HG03442 (cell line): ENCODE measurements around the gene TMED9.
"Not testable (repeated sequence)": the region's sequence is repeated elsewhere in the genome, so short reads cannot be mapped to it uniquely, and the experiment has no call there.

Experiments used
- ATAC-seq: cut with Tn5 transposase; IDR thresholded peaks from one replicate; pipeline ENCODE4 v1.9.1; 2021; ENCODE audit warnings: mild to moderate bottlenecking, moderate library complexity; ENCODE audit not compliant: unreplicated experiment

TMED9 gene

DNA sequence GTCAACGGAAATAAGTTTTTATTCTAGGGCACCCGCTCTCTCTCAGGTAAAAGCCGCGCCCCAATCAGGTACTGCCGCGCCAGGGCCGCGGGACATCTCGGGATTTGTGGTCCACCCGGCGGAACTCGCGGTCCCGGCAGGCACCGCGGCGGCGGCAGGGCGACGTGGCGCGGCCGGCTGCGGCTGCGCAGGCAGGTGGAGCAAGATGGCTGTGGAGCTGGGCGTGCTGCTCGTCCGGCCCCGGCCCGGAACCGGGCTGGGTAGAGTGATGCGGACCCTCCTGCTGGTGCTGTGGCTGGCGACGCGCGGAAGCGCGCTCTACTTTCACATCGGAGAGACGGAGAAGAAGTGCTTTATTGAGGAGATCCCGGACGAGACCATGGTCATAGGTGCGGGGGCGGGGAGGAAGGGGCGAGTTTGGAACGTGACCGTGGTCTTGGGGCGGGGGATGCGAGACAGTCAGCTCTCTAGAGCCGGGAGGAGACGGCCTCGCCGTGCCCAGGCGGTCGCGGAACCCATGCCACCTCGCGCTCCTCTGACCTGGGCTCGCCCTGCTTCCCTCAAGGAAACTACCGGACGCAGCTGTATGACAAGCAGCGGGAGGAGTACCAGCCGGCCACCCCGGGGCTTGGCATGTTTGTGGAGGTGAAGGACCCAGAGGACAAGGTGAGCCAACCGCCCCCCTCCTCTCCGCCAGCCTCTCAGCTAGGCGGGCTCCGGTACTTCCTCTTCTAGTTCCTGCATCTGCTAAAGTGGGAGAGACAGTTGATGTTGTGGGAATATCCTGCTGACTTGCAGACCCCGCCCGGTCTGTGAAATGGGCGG is at the start of gene TMED9:
TMED9 (plus strand) TSS at position 194 of the 825 bp plus-strand sequence; CDS start at position 206, 12 bp downstream.
- ATAC-seq = peak; percentile 94

DNA sequence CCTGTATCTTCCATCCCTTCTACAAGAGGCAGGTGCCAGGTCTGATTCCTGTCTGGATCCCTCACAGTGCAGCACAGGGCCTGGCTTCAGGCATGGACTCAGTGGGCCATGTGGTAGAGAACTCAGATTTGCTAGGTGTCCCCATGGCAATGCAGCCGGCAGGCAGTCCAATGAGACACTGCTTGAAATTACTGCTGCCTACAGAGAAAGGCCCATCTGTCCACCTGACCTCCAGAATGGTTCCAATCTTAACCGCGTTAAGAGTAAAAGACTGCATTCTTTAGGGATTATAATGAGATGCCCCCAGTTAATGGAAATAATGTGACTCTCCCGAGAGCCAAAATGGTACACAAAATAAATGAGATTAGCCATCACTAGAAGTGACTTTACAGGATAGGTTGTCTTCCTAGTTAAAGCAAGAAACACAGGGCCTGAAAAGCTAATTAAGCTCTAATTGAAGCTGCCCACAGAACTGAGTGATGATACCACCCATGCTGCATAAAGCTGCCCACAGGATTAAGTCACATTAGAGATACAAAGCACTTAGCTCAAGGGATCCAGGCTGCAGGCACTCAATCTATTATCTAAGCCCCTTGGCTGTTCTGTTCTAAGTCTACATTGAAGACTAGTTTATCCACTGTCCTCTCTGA is 49.1 kb upstream of the TMED9 start:
- no peak for ATAC-seq

DNA sequence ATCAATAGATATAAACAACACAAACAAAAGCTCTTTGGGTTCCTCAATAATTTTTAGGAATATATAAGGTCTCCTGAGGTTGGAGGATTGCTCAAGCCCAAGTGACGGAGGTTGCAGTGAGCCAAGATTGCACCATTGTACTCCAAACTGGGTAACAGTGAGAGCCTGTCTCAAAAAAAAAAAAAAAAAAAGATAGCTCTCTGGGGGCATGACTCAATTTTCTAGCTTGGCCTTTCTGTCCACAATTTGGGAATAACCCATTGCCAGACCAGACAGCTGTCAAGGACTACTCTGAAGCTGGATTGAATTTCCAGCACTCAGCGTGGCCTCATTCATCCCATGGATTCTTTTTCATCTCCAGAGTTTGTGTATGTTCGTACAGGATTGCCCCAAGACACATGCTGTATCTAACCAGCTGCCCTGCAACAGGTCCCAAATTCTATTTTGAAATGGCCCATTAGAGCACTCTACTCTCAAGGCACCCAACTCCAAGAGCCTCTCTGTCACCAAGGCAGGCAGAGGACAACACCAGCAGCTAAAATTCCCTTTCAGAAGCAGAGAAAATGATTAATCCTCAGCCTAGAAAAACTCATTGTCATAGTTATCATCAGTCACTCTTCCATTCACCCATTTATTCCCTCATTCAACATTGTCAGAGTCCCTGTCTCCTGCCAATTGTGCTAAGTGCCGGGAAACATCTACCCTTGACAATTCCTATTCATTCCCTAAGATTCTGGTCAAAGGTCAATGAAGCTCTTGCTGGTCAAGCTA is 46.3 kb upstream of the TMED9 start:
- ATAC-seq = no peak

DNA sequence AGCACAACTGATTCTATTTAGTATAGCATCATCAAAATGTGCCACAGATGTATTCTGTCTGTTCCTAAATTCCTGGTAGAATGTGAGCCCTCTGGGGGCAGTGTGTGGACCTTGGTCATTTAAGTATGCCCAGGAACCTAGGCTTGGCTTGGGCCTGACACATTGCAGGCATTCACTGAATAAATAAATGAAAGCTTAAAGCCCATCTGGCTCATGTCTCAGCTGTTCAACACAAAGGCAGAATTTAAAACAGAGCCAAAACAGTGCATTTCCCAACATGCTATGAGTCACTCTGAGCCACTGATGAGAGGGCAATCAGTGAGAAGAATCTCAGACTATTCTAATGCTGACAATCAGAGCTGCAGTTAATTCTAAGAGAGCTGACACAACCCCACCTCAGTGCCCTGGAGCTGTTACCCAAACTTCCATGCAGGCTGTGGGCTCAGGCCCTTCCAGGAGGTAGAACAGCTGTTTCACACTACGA is 45.7 kb upstream of the TMED9 start:
- ATAC-seq = no peak

DNA sequence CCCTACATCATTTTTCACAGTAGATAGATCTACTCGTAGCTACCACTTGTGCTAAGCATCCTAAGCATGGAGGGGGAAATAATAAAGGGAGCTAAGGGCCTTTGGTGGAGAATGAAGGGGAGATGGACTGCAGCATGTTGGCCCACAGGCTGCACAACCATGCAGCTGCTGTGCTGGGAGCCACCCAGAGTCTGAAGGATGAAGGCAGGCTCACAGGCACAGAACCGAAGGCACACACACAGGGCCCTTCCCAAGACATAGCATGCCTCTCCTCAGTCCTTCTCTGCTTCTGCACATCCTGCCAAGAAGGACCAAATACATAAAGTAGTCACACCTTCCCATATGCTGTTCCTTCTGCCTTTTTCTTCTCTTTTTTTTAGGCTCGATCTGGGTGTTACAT is 44.3 kb upstream of the TMED9 start:
- no peak for ATAC-seq

DNA sequence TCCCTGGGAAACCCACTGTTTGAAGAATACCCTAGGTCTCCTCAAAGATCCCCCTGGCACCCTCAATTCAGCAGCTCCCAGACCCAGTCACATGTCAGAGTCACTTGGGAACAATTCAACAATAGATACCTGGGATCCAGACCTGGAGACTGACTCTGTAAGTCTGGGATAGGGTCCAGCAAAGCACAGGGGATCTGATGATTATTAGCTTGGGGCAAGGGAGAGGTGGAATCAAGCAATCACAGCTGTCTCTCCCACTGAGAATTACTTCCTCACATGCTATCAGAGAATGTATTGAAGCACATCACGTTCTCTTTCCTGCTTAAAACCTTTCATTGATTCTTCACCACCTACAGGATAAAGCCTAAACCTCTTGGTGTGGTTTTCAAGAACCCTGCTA is 43.5 kb upstream of the TMED9 start:
- no peak for ATAC-seq

DNA sequence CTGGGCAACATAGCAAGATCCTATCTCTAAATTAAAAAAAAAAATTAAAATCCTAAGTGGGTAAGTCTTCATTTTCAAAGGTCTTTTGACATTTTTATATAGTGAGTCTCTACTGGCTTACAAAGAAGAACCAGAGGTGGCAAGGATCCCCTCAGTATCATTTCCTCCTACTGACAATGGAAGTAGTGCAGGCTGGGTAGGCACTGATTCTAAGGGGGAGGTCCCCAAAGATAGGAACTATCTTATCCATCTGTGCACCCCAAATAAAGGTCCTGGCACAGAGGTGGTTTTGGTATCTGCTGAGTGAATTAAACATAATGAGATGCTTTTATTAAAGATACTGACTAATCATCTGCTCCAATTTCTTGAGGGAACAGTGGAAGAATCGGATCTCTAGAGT is 41.9 kb upstream of the TMED9 start:
- no peak for ATAC-seq

DNA sequence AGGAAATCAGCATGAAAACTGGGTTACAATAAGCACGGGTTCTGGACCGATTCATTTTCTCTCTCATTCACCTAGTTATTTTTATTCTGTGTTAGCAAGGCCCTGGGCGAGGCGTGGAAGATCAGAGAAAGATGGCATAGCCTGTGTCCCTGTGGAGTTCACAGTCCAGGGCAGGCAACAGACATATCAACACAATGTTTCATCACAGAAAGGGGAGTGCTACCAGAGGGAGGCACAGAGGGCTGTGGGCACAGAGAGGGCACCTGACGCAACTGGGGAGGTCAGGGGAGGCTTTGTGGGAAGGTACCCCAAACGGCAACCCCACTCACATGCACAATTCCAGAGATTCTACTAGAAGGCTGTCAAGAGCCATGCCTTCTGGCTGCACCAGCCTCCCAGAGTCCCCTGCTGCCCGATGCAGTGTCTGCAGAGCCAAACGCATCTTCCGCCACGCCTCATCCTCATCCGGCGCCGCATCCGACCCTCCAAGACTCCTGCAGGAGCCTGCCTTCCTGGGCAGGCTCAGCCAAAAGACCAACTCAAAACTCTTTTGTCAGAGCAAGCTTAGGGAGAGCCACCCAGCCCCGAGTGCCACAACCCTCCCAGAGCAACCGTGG is 39.1 kb upstream of the TMED9 start:
- ATAC-seq = no peak

DNA sequence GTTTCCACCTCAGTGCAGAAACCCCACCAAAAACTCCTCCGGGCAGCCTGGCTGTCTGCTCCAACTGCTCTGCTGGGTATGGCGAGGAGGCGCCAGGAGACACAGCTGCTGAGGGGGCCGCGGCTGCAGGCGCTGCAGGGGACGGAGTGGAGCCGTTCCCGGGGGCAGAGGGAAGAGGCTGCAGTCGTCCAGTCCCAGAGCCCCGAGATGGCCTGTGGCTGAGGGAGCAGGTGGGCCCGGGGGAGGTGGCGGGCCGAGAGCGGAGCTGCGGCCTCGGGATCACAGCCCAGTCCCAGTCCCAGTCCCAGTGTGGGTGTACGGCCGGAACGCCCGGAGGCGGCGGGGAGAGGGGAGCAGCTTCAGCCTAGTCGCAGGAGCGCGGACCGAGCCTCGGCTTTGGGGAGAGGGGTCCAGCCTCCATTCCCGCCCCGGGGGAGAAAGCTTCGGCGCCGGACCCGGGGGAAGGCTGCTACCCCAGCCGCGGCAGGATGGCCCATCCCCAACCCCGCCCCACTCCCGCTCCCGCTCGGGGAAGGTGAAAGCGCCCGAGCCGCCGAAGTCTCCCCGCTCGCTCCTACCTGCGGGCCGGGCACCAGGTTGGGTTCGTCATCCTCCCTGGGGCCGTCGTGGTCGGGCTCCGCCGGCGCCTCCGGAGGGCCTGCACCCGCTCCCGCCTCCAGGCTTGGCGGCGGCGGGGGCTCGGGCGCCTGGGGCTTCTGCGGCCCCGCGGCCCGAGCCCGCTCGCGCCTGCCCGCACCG is 38.2 kb upstream of the TMED9 start:
- peak; percentile 40 for ATAC-seq

DNA sequence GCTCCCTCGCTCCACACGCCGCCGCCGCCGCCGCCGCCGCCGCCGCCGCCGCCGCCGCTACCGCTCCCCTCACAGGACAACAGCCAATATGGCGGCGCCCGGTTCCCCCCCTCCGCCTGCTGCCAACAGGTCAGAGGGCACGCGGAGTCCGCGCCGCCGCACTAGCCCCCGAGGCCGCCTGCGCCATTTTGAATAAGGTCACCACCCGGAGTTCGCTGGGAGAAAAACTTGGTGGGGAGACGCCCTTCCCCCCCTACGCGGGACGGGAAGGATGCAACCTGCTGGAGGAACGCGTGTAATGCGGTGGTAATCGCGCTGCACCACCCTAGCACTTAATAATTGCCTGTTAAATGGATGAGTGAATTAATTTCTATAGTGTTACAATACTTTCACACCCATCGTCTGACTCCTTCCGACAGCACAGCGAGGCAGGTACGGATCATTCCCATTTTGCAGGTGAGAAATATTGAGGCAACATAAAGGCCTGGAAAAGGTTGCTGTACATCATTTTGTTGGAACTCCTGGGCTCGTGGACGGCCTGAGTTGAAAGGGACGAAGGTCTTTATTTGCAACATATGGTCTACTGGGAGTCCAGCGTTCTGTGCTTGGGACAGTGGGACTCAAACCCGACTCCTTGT is 37.4 kb upstream of the TMED9 start, which contains the start of gene FAM193B:
FAM193B (minus strand) TSS at position 90 of the 638 bp plus-strand sequence. CDS start 105 bp downstream, outside the sequence.
- ATAC-seq = peak; percentile 87

DNA sequence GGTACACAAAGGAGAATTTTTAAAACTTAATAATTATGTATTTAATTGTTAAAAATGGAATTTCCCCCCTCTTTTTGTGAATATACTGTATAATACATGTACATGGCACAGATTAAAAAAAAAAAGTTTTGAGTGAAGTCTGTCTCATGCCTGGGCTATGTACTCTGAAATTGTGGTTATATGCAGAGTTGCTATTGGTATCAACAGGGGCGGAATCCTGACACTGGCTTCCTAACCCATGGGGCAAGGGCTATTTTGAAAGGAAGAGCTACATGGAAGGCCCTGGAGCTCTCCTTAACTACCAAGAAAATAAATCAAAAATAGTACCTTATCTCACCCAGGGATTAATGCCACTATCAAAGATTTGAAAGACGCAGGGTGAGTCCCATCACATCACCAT is 36.8 kb upstream of the TMED9 start:
- ATAC-seq = no peak

DNA sequence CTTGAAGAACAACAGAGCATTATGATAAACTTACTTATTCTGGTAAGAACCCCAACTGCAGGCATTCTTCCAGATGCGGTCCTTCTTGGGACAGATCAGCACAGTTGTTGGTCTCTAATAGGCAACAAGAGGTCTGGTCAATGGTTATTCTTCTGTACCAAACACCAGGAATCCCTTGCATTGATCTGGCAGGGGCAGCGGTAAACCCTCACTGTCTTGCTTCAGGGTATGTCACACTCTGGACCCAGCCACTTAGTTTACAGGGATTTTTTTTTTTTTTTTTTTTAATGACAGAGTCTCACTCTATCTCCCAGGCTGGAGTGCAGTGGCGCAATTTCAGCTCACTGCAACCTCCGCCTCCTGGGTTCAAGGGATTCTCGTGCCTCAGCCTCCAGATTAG is 36.3 kb upstream of the TMED9 start:
- no peak for ATAC-seq

DNA sequence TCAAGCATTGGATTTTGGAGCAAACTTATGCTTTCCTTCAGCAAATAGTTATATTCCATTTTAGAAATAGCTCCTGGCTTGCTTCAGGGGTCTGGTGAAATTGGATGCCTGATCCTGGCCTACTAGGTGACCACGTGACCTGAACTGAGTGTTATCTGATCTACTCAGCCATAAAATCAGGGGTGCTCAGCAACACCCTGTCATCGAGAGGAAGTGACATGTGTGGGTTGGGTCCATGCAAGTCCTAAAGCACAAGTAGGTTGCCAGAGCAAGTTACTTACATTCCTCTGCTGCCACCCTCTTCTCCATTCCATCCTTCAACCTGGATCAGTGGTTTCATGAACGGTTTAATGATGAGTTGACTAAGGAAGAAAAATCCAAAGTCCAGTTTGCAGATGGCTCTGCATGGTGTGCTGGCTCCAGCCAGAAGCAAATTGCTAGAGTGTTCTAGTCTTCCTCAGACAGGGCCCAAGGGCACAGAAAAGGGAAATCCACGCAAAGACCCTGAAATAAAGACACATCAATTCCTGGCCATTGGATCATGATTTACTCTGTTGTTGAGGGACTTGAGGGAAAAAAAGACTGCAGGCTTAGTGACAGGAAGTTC is 34.9 kb upstream of the TMED9 start:
- no peak for ATAC-seq

DNA sequence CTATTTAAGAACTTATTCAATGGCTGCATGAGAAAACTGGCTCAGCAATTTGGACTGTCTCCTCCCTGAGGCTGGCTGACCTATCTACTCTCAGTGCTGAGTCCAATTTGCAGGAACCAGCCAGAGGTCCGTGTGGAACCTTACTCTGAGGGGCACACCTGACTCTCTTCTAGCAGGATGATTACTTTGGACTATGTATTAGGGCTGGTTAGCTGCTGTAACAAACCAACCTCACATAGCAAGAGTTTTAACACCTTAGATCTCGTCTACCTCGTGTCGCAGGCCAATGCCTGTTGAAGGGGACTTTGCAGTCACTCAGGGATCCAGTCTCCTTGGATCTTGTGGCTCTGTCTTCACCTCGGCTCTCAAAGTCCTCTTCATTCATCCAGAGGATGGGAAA is 34.2 kb upstream of the TMED9 start:
- no peak for ATAC-seq

DNA sequence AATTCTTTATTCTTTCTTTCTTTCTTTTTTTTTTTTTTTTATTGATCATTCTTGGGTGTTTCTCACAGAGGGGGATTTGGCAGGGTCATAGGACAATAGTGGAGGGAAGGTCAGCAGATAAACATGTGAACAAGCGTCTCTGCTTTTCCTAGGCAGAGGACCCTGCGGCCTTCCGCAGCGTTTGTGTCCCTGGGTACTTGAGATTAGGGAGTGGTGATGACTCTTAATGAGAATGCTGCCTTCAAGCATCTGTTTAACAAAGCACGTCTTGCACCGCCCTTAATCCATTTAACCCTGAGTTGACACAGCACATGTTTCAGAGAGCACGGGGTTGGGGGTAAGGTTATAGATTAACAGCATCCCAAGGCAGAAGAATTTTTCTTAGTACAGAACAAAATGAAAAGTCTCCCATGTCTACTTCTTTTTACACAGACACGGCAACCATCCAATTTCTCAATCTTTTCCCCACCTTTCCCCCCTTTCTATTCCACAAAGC is 32.5 kb upstream of the TMED9 start:
- not testable (repeated sequence) for ATAC-seq

DNA sequence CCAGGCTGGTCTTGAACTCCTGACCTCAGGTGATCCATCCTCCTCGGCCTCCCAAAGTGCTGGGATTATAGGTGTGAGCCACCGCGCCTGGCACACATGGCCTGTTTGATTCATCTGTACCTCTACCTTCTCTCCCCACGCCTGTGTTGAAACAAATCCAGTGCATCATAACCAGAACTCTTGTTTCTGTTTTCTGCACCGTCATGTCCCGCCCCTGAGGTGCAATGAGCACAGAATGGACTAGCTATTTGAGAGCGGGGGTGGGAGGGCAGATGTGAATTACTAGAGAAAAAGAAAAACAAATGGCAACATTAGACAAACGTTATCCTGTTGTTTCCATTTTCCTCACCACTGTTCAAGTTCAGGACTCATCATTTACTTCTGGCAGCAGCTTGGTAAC is 27.0 kb upstream of the TMED9 start:
- ATAC-seq = no peak

DNA sequence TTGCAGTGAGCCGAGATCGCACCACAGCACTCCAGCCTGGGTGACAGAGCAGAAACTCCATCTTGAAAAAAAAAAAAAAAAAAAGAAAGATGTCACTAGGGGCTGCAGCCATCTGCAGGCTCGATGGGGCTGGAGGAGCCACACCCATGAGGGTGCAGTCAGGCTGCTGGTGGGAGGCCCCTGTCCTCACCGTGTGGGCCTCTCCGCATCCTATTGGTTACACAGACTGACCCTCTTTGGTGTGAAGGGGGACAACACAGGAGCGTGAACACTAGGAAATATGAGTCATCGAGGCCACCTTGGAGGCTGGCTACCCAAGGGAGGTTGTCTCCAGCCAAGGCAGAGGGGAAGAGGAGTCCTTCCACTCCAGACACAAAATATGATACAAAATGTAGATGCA is 23.7 kb upstream of the TMED9 start:
- no peak for ATAC-seq

DNA sequence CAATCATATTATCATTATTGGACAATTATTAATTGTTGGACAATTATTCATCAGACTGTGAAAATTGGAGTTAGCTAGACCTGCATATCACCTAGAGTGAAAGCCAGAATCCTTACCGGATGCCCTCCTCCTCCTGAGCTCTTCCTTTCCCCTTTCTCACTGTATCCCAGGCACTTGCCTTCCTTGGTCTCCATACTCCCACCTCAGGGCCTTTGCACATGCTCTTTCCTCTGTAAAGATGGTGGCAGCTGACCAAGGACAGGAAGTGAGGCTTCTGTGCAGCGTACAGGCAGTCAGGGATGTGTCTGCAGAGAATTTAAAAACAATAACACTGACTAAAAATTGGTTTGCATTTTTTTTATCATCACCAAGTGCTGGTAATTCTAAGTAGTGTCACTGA is 22.1 kb upstream of the TMED9 start:
- ATAC-seq = no peak

DNA sequence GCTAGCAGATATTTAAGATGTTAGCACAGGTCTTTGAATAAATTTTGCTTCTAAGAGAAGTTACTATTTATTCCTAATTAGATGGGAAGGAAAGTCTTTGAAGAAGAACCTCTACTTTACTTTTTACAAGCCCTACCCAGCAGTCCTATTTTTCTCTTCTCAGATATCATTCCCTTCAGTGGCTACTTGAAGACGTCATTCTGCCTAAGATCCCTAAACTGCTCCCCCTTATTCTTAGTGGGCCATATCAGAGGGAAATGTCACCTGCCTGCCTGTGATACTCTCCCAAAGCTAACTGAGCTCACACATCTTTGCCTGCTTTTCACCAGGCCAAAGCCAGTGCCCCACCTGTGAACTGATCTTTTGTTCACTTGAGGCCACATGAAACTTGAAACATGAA is 16.5 kb upstream of the TMED9 start:
- ATAC-seq = no peak
